Natural killer cell treated with Interleukin-12 subunit alpha and Interleukin-12 subunit beta and Interleukin-15 and Interleukin-18, amount 100 ng/mL, for 72 hours (primary cell): ENCODE data around the gene OR5K3. TPM values are rescaled to one million over a fixed set of nuclear protein-coding genes. Genes with fewer than 3 reads are reported as not detected.

Source experiments
- ATAC-seq, 2 donors: fragments of 150-1000 bp; cut with Tn5 transposase in 1 of 2; sonication (Bioruptor Pico), chemical (Tn5 transposase) in 1 of 2; 2 replicates each; pipeline ENCODE4 v1.10.0; 2021
- DNase-seq: peaks from one replicate; pipeline ENCODE4 v3.0.0; 2022; ENCODE audit warnings: low spot score
- H3K27ac Mint-ChIP-seq, 2 donors: 1 replicate in 1 of 2; 2 replicates in 1 of 2; pipeline ENCODE4 v1.8.0; 2022; ENCODE audit warnings: mixed read lengths in 2 of 2, mild to moderate bottlenecking in 1 of 2, moderate library complexity in 1 of 2
- H3K27me3 Mint-ChIP-seq, 2 donors: 1 replicate in 1 of 2; 2 replicates in 1 of 2; pipeline ENCODE4 v1.8.0; 2022; ENCODE audit warnings: mixed read lengths in 2 of 2
- H3K36me3 Mint-ChIP-seq: one replicate; pipeline ENCODE4 v1.8.0; 2022; ENCODE audit warnings: mixed read lengths
- H3K4me1 Mint-ChIP-seq, 2 donors: 1 replicate in 1 of 2; 2 replicates in 1 of 2; pipeline ENCODE4 v1.8.0; 2022; ENCODE audit warnings: low read depth in 2 of 2, mixed read lengths in 2 of 2, mild to moderate bottlenecking in 1 of 2
- H3K4me3 Mint-ChIP-seq: one replicate; pipeline ENCODE4 v1.8.0; 2022; ENCODE audit warnings: mixed read lengths
- H3K9me3 Mint-ChIP-seq: 2 replicates; pipeline ENCODE4 v1.8.0; 2022; ENCODE audit warnings: mixed read lengths
- total RNA-seq, 2 donors: library from RNA; stranded (reverse); gene quantifications; one replicate each; pipeline ENCODE4 v1.2.3, GENCODE V29; 2022

The OR5K3 gene
- not detected for total RNA-seq

GRCh38 chr3:98390366-98390765 lies at the start of gene OR5K3:
Gene OR5K3 (plus strand): TSS chr3:98390666. CDS start chr3:98390666, 0 bp downstream.
- Mint-ChIP-seq H3K9me3 (no peaks in the 10 kb centered on the region), H3K36me3 (no peaks in the 10 kb centered on the region), H3K4me3 (no peak within 1 kb of the TSS), H3K4me1 (no peaks in the 10 kb centered on the region), H3K27ac (no peak within 1 kb of the TSS), H3K27me3 (peaks cover 15 to 16% of the 10 kb centered on the region in 2 donors)
- no peak for ATAC-seq
- DNase-seq = no peak

GRCh38 chr3:98341758-98342157 lies 48.7 kb upstream of the OR5K3 start:
- Mint-ChIP-seq H3K4me3 (no peak overlapping the region), H3K36me3 (no peaks in the 10 kb centered on the region), H3K9me3 (no peaks in the 10 kb centered on the region), H3K27me3 (peaks cover 5 to 6% of the 10 kb centered on the region in 2 donors), H3K27ac (no peak overlapping the region), H3K4me1 (no peaks in the 10 kb centered on the region)
- DNase-seq (no peak), ATAC-seq (no peak)

GRCh38 chr3:98343647-98344507 lies 46.6 kb upstream of the OR5K3 start:
- H3K27me3 Mint-ChIP-seq = peaks cover 6 to 12% of the 10 kb centered on the region in 2 donors

GRCh38 chr3:98350082-98350481 lies 40.4 kb upstream of the OR5K3 start:
- Mint-ChIP-seq H3K4me3 (no peak overlapping the region), H3K36me3 (no peaks in the 10 kb centered on the region), H3K4me1 (no peaks in the 10 kb centered on the region), H3K27me3 (peaks cover 10 to 40% of the 10 kb centered on the region in 2 donors), H3K27ac (no peak overlapping the region), H3K9me3 (no peaks in the 10 kb centered on the region)
- ATAC-seq (no peak), DNase-seq (no peak)

More at GRCh38 chr3:98343647-98344507, 46.6 kb upstream of the OR5K3 start:
- Mint-ChIP-seq H3K36me3 (no peaks in the 10 kb centered on the region), H3K4me1 (no peaks in the 10 kb centered on the region), H3K27ac (no peak overlapping the region), H3K4me3 (no peak overlapping the region), H3K9me3 (no peaks in the 10 kb centered on the region)
- ATAC-seq = no peak
- no peak for DNase-seq

- DNase-seq (no peak), ATAC-seq (no peak)
- Mint-ChIP-seq H3K4me1 (no peaks in the 10 kb centered on the region), H3K9me3 (peaks cover 5% of the 10 kb centered on the region), H3K36me3 (peaks cover 5% of the 10 kb centered on the region), H3K27me3 (peaks cover 10 to 39% of the 10 kb centered on the region in 2 donors), H3K27ac (no peak within 1 kb of the TSS), H3K4me3 (no peak within 1 kb of the TSS)
Observed at GRCh38 chr3:98353554-98353953, 36.9 kb upstream of the OR5K3 start, which contains the start of gene OR5K4. Gene OR5K4 (plus strand): TSS chr3:98353854. CDS start chr3:98353854, 0 bp downstream.

- H3K9me3 Mint-ChIP-seq = peaks cover 14% of the 10 kb centered on the region
- H3K27me3 Mint-ChIP-seq = peaks cover 2 to 20% of the 10 kb centered on the region in 2 donors
- DNase-seq (no peak), ATAC-seq (no peak)
- peaks cover 19% of the 10 kb centered on the region for H3K36me3 Mint-ChIP-seq
- H3K4me1 Mint-ChIP-seq = peaks cover 3 to 13% of the 10 kb centered on the region in 2 donors
- no peak overlapping the region for H3K27ac Mint-ChIP-seq
- no peak overlapping the region for H3K4me3 Mint-ChIP-seq
Observed at GRCh38 chr3:98359250-98359649, 31.2 kb upstream of the OR5K3 start.

GRCh38 chr3:98359993-98360675 lies 30.3 kb upstream of the OR5K3 start:
- Mint-ChIP-seq H3K4me3 (no peak overlapping the region), H3K9me3 (peaks cover 14% of the 10 kb centered on the region), H3K27ac (no peak overlapping the region), H3K4me1 (peaks cover 3 to 13% of the 10 kb centered on the region in 2 donors), H3K27me3 (peaks cover 2 to 17% of the 10 kb centered on the region in 2 donors), H3K36me3 (peaks cover 19% of the 10 kb centered on the region)
- DNase-seq (no peak), ATAC-seq (peak; percentile 87 to 93)

GRCh38 chr3:98360681-98361080 lies 29.8 kb upstream of the OR5K3 start:
- DNase-seq (no peak), ATAC-seq (no peak)
- Mint-ChIP-seq H3K27me3 (peaks cover 2 to 17% of the 10 kb centered on the region in 2 donors), H3K4me1 (peaks cover 3 to 13% of the 10 kb centered on the region in 2 donors), H3K4me3 (no peak overlapping the region), H3K27ac (peak overlapping the region in 1 of 2 donors; percentile 47), H3K9me3 (peaks cover 17% of the 10 kb centered on the region), H3K36me3 (peaks cover 24% of the 10 kb centered on the region)

GRCh38 chr3:98361289-98361688 lies 29.2 kb upstream of the OR5K3 start:
- no peak overlapping the region for H3K4me3 Mint-ChIP-seq
- ATAC-seq = peak in 1 of 2 donors; percentile 49
- H3K36me3 Mint-ChIP-seq = peaks cover 25% of the 10 kb centered on the region

GRCh38 chr3:98367464-98368246 lies 22.8 kb upstream of the OR5K3 start:
- Mint-ChIP-seq H3K27ac (no peak overlapping the region), H3K36me3 (peaks cover 6% of the 10 kb centered on the region), H3K27me3 (peaks cover 4 to 8% of the 10 kb centered on the region in 2 donors), H3K4me1 (no peaks in the 10 kb centered on the region), H3K4me3 (no peak overlapping the region), H3K9me3 (peaks cover 5% of the 10 kb centered on the region)
- DNase-seq (no peak), ATAC-seq (peak in 1 of 2 donors; percentile 45)

More at GRCh38 chr3:98361289-98361688, 29.2 kb upstream of the OR5K3 start:
- DNase-seq = no peak
- Mint-ChIP-seq H3K27ac (peak overlapping the region in 1 of 2 donors; percentile 47), H3K9me3 (peaks cover 17% of the 10 kb centered on the region), H3K27me3 (peaks cover 0 to 17% of the 10 kb centered on the region in 2 donors), H3K4me1 (peaks cover 3 to 13% of the 10 kb centered on the region in 2 donors)

- H3K9me3 Mint-ChIP-seq = peaks cover 2% of the 10 kb centered on the region
- no peak for ATAC-seq
- no peak overlapping the region for H3K4me3 Mint-ChIP-seq
- no peaks in the 10 kb centered on the region for H3K4me1 Mint-ChIP-seq
- H3K27ac Mint-ChIP-seq = no peak overlapping the region
- H3K27me3 Mint-ChIP-seq = peaks cover 4 to 21% of the 10 kb centered on the region in 2 donors
- no peak for DNase-seq
- H3K36me3 Mint-ChIP-seq = no peaks in the 10 kb centered on the region
Observed at GRCh38 chr3:98371186-98371585, 19.3 kb upstream of the OR5K3 start.

- H3K4me1 Mint-ChIP-seq = no peaks in the 10 kb centered on the region
- no peaks in the 10 kb centered on the region for H3K36me3 Mint-ChIP-seq
- H3K9me3 Mint-ChIP-seq = peaks cover 2% of the 10 kb centered on the region
- no peak for ATAC-seq
- no peak overlapping the region for H3K27ac Mint-ChIP-seq
- no peak overlapping the region for H3K4me3 Mint-ChIP-seq
- no peak for DNase-seq
- H3K27me3 Mint-ChIP-seq = peaks cover 4 to 21% of the 10 kb centered on the region in 2 donors
Observed at GRCh38 chr3:98371853-98372252, 18.6 kb upstream of the OR5K3 start.

GRCh38 chr3:98372445-98372844 lies 18.0 kb upstream of the OR5K3 start:
- Mint-ChIP-seq H3K9me3 (peaks cover 2% of the 10 kb centered on the region), H3K4me3 (no peak overlapping the region), H3K27me3 (peaks cover 4 to 21% of the 10 kb centered on the region in 2 donors), H3K4me1 (no peaks in the 10 kb centered on the region), H3K36me3 (no peaks in the 10 kb centered on the region), H3K27ac (no peak overlapping the region)
- DNase-seq (no peak), ATAC-seq (no peak)
